GM18868 (cell line): ENCODE results near the gene TMEM130.
"Not testable (repeated sequence)": the region's sequence is repeated elsewhere in the genome, so short reads cannot be mapped to it uniquely, and the experiment has no call there.

ENCODE experiments used
- ATAC-seq: cut with Tn5 transposase; IDR thresholded peaks from one replicate; pipeline ENCODE4 v1.9.1; 2021; ENCODE audit warnings: mild to moderate bottlenecking, moderate library complexity; ENCODE audit not compliant: unreplicated experiment

Gene TMEM130

GRCh38 chr7:98877692-98878364, 8.0 kb upstream of the TMEM130 start:
- no peak for ATAC-seq

- ATAC-seq: no peak
Observed at GRCh38 chr7:98877146-98877545, 7.3 kb upstream of the TMEM130 start.

- ATAC-seq: no peak
Observed at GRCh38 chr7:98875501-98875900, 5.7 kb upstream of the TMEM130 start.

- no peak for ATAC-seq
Observed at GRCh38 chr7:98874942-98875341, 5.1 kb upstream of the TMEM130 start.

GRCh38 chr7:98873610-98874009, 3.8 kb upstream of the TMEM130 start:
- ATAC-seq: not testable (repeated sequence)

- no peak for ATAC-seq
Observed at GRCh38 chr7:98872328-98872924, 2.6 kb upstream of the TMEM130 start.

GRCh38 chr7:98870807-98871491, 1.1 kb upstream of the TMEM130 start:
- no peak for ATAC-seq

GRCh38 chr7:98870121-98870651, 372 bp upstream of the TMEM130 start:
- peak; percentile 91 for ATAC-seq

GRCh38 chr7:98869027-98869596, 702 bp downstream of the TMEM130 start:
- no peak for ATAC-seq

- no peak for ATAC-seq
Observed at GRCh38 chr7:98868450-98868849, 1.4 kb downstream of the TMEM130 start.

- ATAC-seq: no peak
Observed at GRCh38 chr7:98866765-98867164, 3.0 kb downstream of the TMEM130 start.

- ATAC-seq: no peak
Observed at GRCh38 chr7:98866351-98866750, 3.5 kb downstream of the TMEM130 start.

GRCh38 chr7:98864731-98865453, 4.9 kb downstream of the TMEM130 start:
- no peak for ATAC-seq

GRCh38 chr7:98863601-98864000, 6.2 kb downstream of the TMEM130 start:
- ATAC-seq: no peak

- ATAC-seq: no peak
Observed at GRCh38 chr7:98862716-98863420, 6.9 kb downstream of the TMEM130 start.

- ATAC-seq: no peak
Observed at GRCh38 chr7:98862203-98862602, 7.6 kb downstream of the TMEM130 start.

- no peak for ATAC-seq
Observed at GRCh38 chr7:98860071-98860470, 9.7 kb downstream of the TMEM130 start.

- no peak for ATAC-seq
Observed at GRCh38 chr7:98855610-98856422, 14.0 kb downstream of the TMEM130 start.

- ATAC-seq: no peak
Observed at GRCh38 chr7:98852826-98853225, 17.0 kb downstream of the TMEM130 start.
